Tibial nerve (tissue), 4 donors: ENCODE data around the gene POLD4. TPM values are rescaled to one million over a fixed set of nuclear protein-coding genes. Genes with fewer than 3 reads are reported as not detected.

Experiments used
- DNase-seq, 2 donors: peaks; one replicate each; pipeline ENCODE4 v3.0.0-alpha.2; 2019; ENCODE audit warnings: low spot score in 2 of 2
- H3K27ac ChIP-seq, 4 donors: fragments of 200-600 bp; sonication (generic) in 3 of 4; one replicate each; pipeline ENCODE4 v1.5.1; 2017 to 2019; ENCODE audit warnings: mild to moderate bottlenecking in 1 of 4
- H3K27me3 ChIP-seq, 2 donors: fragments of 200-600 bp; sonication (generic) in 1 of 2; one replicate each; pipeline versions ENCODE4 v1.5.1 to v1.6.0; 2017 to 2019
- H3K36me3 ChIP-seq, 3 donors: fragments of 200-600 bp; sonication (generic); one replicate each; pipeline ENCODE4 v1.5.1; 2018 to 2019
- H3K4me1 ChIP-seq, 4 donors: fragments of 200-600 bp; sonication (generic) in 3 of 4; one replicate each; pipeline ENCODE4 v1.5.1; 2017 to 2019
- H3K4me3 ChIP-seq, 4 donors: fragments of 200-600 bp; sonication (generic) in 3 of 4; one replicate each; pipeline ENCODE4 v1.5.1; 2017 to 2019; ENCODE audit warnings: mild to moderate bottlenecking in 1 of 4, moderate library complexity in 1 of 4
- H3K9me3 ChIP-seq, 4 donors: fragments of 200-600 bp; sonication (generic) in 3 of 4; one replicate each; pipeline ENCODE4 v1.5.1; 2017 to 2019
- CTCF ChIP-seq, 5 experiments: fragments of 200-600 bp in 3 of 5; fragments of 450-650 bp in 2 of 5; sonication (generic) in 3 of 5; IDR thresholded peaks; one replicate each; pipeline ENCODE4 v1.5.1; 2016 to 2019; ENCODE audit warnings: antibody characterized with exemption in 5 of 5, mild to moderate bottlenecking in 3 of 5, moderate library complexity in 2 of 5
- EP300 ChIP-seq, 2 donors: sonication (generic); formaldehyde crosslinking; IDR thresholded peaks; one replicate each; pipeline ENCODE4 v1.6.1; 2017; ENCODE audit warnings: antibody characterized with exemption in 2 of 2, mild to moderate bottlenecking in 1 of 2
- POLR2A ChIP-seq, 2 donors: fragments of 450-650 bp; IDR thresholded peaks; one replicate each; pipeline ENCODE4 v1.6.1; 2017; ENCODE audit warnings: antibody characterized with exemption in 2 of 2, mild to moderate bottlenecking in 2 of 2, moderate library complexity in 2 of 2
- WGBS, 2 donors: methylation state at CpG; one replicate each; pipeline ENCODE4 v1.1.5; 2018; 5-methylcytosine and 5-hydroxymethylcytosine counted together
- total RNA-seq, 4 donors: library from RNA; depleted of rRNA; stranded (reverse); fragments of >200 nt; gene quantifications; one replicate each; pipeline ENCODE4 v1.1.0, GENCODE V29; 2016

POLD4 gene
- total RNA-seq, 4 donors from 2014 or later = 70.8 to 154 (median 88.5) TPM

GRCh38 chr11:67311556-67312082 lies 41.7 kb downstream of the POLD4 start:
- TF ChIP-seq CTCF (IDR thresholded peaks at IDR 0.05) (no peak), EP300 (IDR thresholded peaks at IDR 0.05) (no peak), POLR2A (IDR thresholded peaks at IDR 0.05) (no peak)
- Histone ChIP-seq H3K9me3 (no peaks in the 10 kb centered on the region), H3K4me1 (peaks cover 0 to 12% (median 2%) of the 10 kb centered on the region in 4 donors), H3K36me3 (peaks cover 0 to 55% (median 0%) of the 10 kb centered on the region in 3 donors), H3K27ac (no peak overlapping the region), H3K27me3 (no peaks in the 10 kb centered on the region), H3K4me3 (no peak overlapping the region)
- no peak for DNase-seq
- 79 to 90% methylated on average over 14 to 15 of the region's 15 CpGs for WGBS, 2 donors

- H3K27me3 ChIP-seq = no peaks in the 10 kb centered on the region
- WGBS, 2 donors = 86 to 87% methylated on average over 18 of the region's 18 CpGs
- no peak overlapping the region for H3K27ac ChIP-seq
- no peaks in the 10 kb centered on the region for H3K9me3 ChIP-seq
- DNase-seq = no peak
- no peak overlapping the region for H3K4me3 ChIP-seq
- peaks cover 0 to 57% (median 0%) of the 10 kb centered on the region in 3 donors for H3K36me3 ChIP-seq
- peaks cover 0 to 9% (median 2%) of the 10 kb centered on the region in 4 donors for H3K4me1 ChIP-seq
- no peak for TF ChIP-seq POLR2A (IDR thresholded peaks at IDR 0.05)
- no peak for TF ChIP-seq EP300 (IDR thresholded peaks at IDR 0.05)
- no peak for TF ChIP-seq CTCF (IDR thresholded peaks at IDR 0.05)
Observed at GRCh38 chr11:67311051-67311555, 42.2 kb downstream of the POLD4 start.

GRCh38 chr11:67310246-67311050 lies 42.9 kb downstream of the POLD4 start:
- no peak for DNase-seq
- 88 to 91% methylated on average over 14 to 18 of the region's 19 CpGs for WGBS, 2 donors
- Histone ChIP-seq H3K9me3 (no peaks in the 10 kb centered on the region), H3K27me3 (no peaks in the 10 kb centered on the region), H3K27ac (no peak overlapping the region), H3K4me3 (no peak overlapping the region), H3K4me1 (peaks cover 0 to 11% (median 2%) of the 10 kb centered on the region in 4 donors), H3K36me3 (peaks cover 0 to 57% (median 0%) of the 10 kb centered on the region in 3 donors)
- no peak for TF ChIP-seq EP300 (IDR thresholded peaks at IDR 0.05)
- no peak for TF ChIP-seq CTCF (IDR thresholded peaks at IDR 0.05)
- no peak for TF ChIP-seq POLR2A (IDR thresholded peaks at IDR 0.05)

- Histone ChIP-seq H3K27ac (no peak overlapping the region), H3K27me3 (no peaks in the 10 kb centered on the region), H3K9me3 (no peaks in the 10 kb centered on the region), H3K4me1 (peaks cover 0 to 18% (median 4%) of the 10 kb centered on the region in 4 donors), H3K36me3 (peaks cover 0 to 57% (median 0%) of the 10 kb centered on the region in 3 donors), H3K4me3 (no peak overlapping the region)
- no peak for DNase-seq
- 91 to 95% methylated on average over 10 to 14 of the region's 14 CpGs for WGBS, 2 donors
- TF ChIP-seq CTCF (IDR thresholded peaks at IDR 0.05) = no peak
- TF ChIP-seq POLR2A (IDR thresholded peaks at IDR 0.05) = no peak
- TF ChIP-seq EP300 (IDR thresholded peaks at IDR 0.05) = no peak
Observed at GRCh38 chr11:67309661-67310061, 43.7 kb downstream of the POLD4 start.

- Histone ChIP-seq H3K4me1 (peaks cover 0 to 22% (median 9%) of the 10 kb centered on the region in 4 donors), H3K27ac (no peak overlapping the region), H3K9me3 (no peaks in the 10 kb centered on the region), H3K27me3 (no peaks in the 10 kb centered on the region), H3K4me3 (no peak overlapping the region), H3K36me3 (peaks cover 0 to 57% (median 0%) of the 10 kb centered on the region in 3 donors)
- no peak for DNase-seq
- 92 to 94% methylated on average over 6 to 11 of the region's 11 CpGs for WGBS, 2 donors
- no peak for TF ChIP-seq EP300 (IDR thresholded peaks at IDR 0.05)
- no peak for TF ChIP-seq POLR2A (IDR thresholded peaks at IDR 0.05)
- TF ChIP-seq CTCF (IDR thresholded peaks at IDR 0.05) = no peak
Observed at GRCh38 chr11:67309166-67309565, 44.2 kb downstream of the POLD4 start.
